ENCODE measurements around the gene SEMA4G. TPM values are rescaled to one million over a fixed set of nuclear protein-coding genes. Genes with fewer than 3 reads are reported as not detected.

Gene SEMA4G
- total and polyA plus RNA-seq, 2 of the 13 experiments (the other 11 are each of a cell fraction or from before 2014, with no cell fraction given) = 46.2 to 207 TPM

GRCh38 chr10:101018600-101019439, 49.5 kb downstream of the SEMA4G start:
- no peak for FAIRE-seq
- intact Hi-C loops (cut with micrococcal nuclease; ENCODE audit: unreplicated experiment) (loop anchor here (2.0 kb wide), 1 partner anchor 48 kb away; no protein-coding TSS in a partner anchor), in situ Hi-C loops (cut with HindIII; ENCODE audit: extremely low pct_ligation_motif_present, low pct_unique_long_range_greater_than_20kb) (no loop called here)
- ChIA-PET POLR2A (interaction anchor here (0.9 to 6.0 kb wide), 12 partner anchors 10 to 49 kb away, joined by 3 to 56 read pairs (median 5); partner anchors contain the start of genes LZTS2, PDZD7 and SFXN3), CTCF (ENCODE audit: low intra/inter-chr PET ratio, low total read pairs) (interaction anchor here (1.1 to 2.1 kb wide), 2 partner anchors 22 to 48 kb away, joined by 3 to 7 read pairs; no protein-coding TSS in a partner anchor)
- H3K27ac ChIP-seq (ENCODE audit: extremely low read length, insufficient read depth, low read length) = no peak overlapping the region
- H3K27me3 ChIP-seq (ENCODE audit: control insufficient read depth in 1 of 2, insufficient read depth in 2 of 2, low read length in 2 of 2) = peaks cover 1 to 13% of the 10 kb centered on the region in 2 experiments; a peak in 2 of 5 replicates
- H2AFZ ChIP-seq (ENCODE audit: low read length) = no peak overlapping the region
- H3K4me2 ChIP-seq (ENCODE audit: low read depth, low read length) = peak overlapping the region; percentile 95
- H3K4me1 ChIP-seq (ENCODE audit: insufficient read depth, low read length) = peaks cover 34% of the 10 kb centered on the region
- H3K9ac ChIP-seq (ENCODE audit: insufficient read depth, low read depth, low read length) = peak overlapping the region; percentile 52
- peak overlapping the region; percentile 25 to 69 (median 55); a peak in 5 of 6 replicates for H3K4me3 ChIP-seq (replicated peaks in 1 of 3; ENCODE audit: insufficient read depth in 1 of 3, low read depth in 2 of 3, low read length in 3 of 3)
- no TSS peak for BruUV-seq (replicated peaks)
- ATAC-seq = peak; percentile 91
- H3K79me2 ChIP-seq (ENCODE audit: insufficient read depth, low read length) = no peaks in the 10 kb centered on the region
- H3K36me3 ChIP-seq (replicated peaks in 1 of 2; ENCODE audit: control insufficient read depth in 1 of 2, insufficient read depth in 2 of 2, low read length in 2 of 2) = no peaks in the 10 kb centered on the region
- peak; percentile 72 for DNase-seq (ENCODE audit: low spot score)
- 13% methylated on average over 3 of the region's 45 CpGs for WGBS (ENCODE audit: low lambda C conversion rate)
- no peaks in the 10 kb centered on the region for H3K9me3 ChIP-seq (ENCODE audit: low read length)
- no peaks in the 10 kb centered on the region for H4K20me1 ChIP-seq (ENCODE audit: insufficient read depth, low read length)
- TF ChIP-seq RFX1 (IDR thresholded peaks at IDR 0.05) = no peak
- peak; percentile 66; the same call in 1 of the 2 replicates for TF ChIP-seq TFAP4 (IDR thresholded peaks at IDR 0.05; ENCODE audit: borderline replicate concordance, low read depth)
- peak; percentile 80 for TF ChIP-seq HIVEP1 (CRISPR knock-in tag; IDR thresholded peaks at IDR 0.05)
- peak; percentile 69; the same call in 1 of the 2 replicates for TF ChIP-seq EED (CRISPR knock-in tag; IDR thresholded peaks at IDR 0.05)
- TF ChIP-seq U2AF2 (IDR thresholded peaks at IDR 0.05; ENCODE audit: low read depth, low read length) = no peak
- no peak for TF ChIP-seq SETDB1 (CRISPR knock-in tag; IDR thresholded peaks at IDR 0.05; ENCODE audit: borderline replicate concordance)
- TF ChIP-seq TGIF2 (CRISPR knock-in tag; IDR thresholded peaks at IDR 0.05) = peak; percentile 60
- TF ChIP-seq GZF1 (CRISPR knock-in tag; IDR thresholded peaks at IDR 0.05) = 0 out of 2 replicates have a peak, but pooled peaks have one; percentile 38
- no peak for TF ChIP-seq ZBTB49 (CRISPR knock-in tag; IDR thresholded peaks at IDR 0.05; ENCODE audit: borderline replicate concordance)
- no peak for TF ChIP-seq CEBPZ (IDR thresholded peaks at IDR 0.05; ENCODE audit: low read length)
- peak; percentile 26; the same call in 1 of the 2 replicates for TF ChIP-seq HOXA3 (CRISPR knock-in tag; IDR thresholded peaks at IDR 0.05)
- TF ChIP-seq BRD4 (CRISPR knock-in tag; IDR thresholded peaks at IDR 0.05) = no peak
- no peak for TF ChIP-seq TCF7L2 (IDR thresholded peaks at IDR 0.05; ENCODE audit: low read depth, low read length)
- TF ChIP-seq ZSCAN9 (CRISPR knock-in tag; IDR thresholded peaks at IDR 0.05; ENCODE audit: borderline replicate concordance) = 0 out of 2 replicates have a peak, but pooled peaks have one; percentile 62
- TF ChIP-seq MAZ (IDR thresholded peaks at IDR 0.05; ENCODE audit: borderline replicate concordance, low read depth, low read length) = no peak
- TF ChIP-seq MAZ (CRISPR knock-in tag; IDR thresholded peaks at IDR 0.05; ENCODE audit: low read depth) = peak; percentile 80
